HG02852 (cell line): ENCODE data around the gene RGS17.
A peak's percentile ranks its signal among the peaks of the same experiment; 100 is the strongest.
"Not testable (repeated sequence)": the region's sequence is repeated elsewhere in the genome, so short reads cannot be mapped to it uniquely, and the experiment has no call there.

Experiments used
- ATAC-seq: cut with Tn5 transposase; IDR thresholded peaks from one replicate; pipeline ENCODE4 v1.9.1; 2021; ENCODE audit warnings: mild to moderate bottlenecking, moderate library complexity; ENCODE audit not compliant: unreplicated experiment

Gene RGS17

DNA sequence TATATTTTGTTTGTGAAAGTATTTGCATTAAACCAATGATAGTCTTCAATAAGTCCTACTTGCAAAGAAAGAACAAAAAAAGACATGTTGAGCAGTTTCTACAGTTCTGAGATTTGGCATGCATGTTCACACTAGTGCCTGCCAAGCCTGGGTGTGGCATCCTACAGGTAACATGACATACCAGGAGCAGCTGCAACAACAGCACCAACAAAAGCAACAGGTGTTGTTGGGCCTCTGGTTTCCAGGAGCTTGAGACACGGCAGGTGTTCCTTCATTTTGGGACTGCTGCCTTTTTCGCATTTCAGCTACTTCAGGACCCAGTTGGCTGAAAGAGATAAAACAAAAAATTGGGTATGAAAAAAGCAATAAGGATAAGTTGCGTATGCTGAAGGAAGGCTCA, 87.4 kb downstream of the RGS17 start:
- no peak for ATAC-seq

DNA sequence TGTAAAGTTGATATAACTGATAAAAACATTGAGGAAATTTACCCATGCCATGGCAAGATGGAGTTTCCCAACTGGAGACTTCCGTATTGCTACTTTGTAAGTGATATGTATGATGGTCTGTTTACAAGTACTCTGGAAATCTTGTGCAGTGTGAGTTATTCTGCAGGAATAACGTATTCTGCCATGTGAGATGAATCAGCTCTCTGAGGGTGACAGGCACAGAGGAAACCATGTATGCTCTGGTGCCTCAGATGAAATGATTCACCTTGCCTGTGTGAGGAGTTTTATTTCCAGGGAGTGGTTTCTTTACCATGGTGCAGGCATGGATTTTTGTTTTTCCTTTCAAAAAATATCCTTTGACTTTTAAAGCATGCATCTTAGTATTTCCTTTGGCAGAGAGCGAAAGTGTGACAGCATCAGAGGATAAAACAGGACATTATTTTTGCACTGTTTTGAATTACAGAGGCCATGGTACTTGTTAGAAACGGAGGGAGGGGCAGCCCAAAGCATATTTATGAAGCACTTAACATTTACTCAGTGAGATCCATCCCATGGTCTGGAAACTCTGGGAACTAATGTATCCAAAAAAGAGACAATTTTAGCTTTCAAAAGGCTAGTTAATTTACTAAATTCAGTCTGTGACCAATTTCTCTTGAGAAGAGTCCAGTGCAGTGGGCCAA, 92.6 kb downstream of the RGS17 start:
- no peak for ATAC-seq

DNA sequence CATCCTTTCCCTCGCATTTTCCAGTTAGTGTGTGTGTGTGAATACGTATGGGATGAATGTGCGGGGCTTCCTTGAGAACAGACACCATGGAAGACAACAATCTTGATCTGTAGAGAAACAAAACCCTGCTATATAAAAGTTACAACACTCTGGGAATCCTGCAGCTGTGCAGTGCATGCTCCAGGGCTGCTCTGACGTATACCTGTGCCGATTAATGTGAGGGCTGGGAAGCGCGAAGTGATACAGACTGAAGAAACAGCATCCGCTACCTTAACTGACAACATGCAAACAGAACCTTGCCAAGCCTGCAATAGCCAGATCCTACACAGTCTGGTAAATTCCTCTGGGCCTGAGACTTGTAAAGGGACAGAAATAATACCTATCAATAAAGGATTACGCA, 96.9 kb downstream of the RGS17 start:
- no peak for ATAC-seq

DNA sequence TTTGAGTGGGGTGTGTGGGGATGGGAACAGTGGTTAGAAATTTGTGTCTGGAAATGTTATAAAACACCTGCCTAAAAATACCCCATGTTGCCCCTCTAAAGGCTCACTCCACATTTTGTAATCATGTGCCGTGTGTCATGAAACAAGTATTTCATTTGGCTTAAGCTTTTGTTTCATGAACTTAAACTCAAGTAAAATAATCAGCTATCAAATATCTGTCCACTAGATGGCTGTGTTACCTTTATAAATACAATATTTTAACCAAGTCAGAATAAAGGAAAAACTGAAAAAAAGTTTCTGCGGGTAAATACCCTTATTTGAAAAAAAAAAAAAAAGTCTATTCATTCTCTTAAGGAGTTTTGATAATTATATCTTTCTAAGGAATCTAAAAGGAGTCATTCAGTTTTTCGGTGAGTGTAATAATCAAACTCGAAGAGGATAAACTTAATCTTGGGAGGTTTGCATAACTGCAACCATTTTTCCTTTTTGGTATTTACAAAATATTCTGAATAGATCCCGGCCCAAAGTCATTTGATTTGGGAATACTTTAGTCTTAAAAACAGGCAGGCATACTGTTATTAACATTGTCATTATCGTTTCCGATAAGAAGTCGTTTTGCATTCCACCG, 98.7 kb downstream of the RGS17 start:
- no peak for ATAC-seq

DNA sequence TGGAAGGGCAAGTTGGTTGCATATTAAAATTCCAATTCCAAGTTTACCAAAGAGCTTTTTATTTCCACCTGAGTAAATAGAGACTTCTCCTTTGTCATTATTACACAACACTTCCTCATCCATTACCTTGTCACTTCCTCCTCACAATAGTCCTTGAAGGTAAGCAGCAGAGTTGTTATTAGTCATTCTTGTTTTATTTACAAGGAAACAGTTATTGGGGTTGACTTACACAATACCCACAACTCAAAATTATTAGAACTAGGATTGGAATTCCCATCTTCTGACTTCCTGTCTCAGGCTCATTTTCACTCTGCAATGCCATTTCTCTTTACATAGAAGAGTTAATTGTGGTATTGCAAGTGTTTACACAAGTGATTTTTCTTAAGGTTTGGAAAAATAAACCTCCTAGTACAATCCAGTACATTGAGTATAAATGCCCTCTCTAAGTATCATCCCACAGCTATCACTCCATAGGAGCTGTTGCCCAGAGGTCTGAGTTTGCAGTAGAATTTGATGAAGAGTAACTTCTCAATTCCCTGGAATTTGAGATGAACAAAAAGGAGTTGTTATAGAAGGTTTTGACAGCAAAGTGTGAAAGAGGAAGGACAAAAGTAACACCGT, 99.6 kb downstream of the RGS17 start:
- ATAC-seq: no peak

DNA sequence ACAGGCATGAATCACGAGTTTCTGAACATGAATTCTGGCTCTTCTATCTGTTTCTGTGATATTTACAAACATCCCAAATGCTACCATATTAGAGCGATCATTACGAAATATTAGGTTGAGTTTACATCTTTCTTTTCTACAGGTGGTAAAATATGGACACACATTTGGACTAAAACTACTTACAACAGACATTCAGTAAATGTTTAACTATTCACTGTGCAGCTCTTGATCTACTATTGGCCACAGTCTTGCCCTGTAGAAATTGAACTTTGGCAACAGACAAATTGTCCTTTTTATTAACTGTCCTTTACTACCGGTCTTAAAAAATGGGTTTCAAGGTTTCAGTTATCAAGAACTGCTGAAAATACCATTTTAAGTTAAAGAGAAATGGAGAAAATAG, 102.1 kb downstream of the RGS17 start:
- ATAC-seq: no peak

DNA sequence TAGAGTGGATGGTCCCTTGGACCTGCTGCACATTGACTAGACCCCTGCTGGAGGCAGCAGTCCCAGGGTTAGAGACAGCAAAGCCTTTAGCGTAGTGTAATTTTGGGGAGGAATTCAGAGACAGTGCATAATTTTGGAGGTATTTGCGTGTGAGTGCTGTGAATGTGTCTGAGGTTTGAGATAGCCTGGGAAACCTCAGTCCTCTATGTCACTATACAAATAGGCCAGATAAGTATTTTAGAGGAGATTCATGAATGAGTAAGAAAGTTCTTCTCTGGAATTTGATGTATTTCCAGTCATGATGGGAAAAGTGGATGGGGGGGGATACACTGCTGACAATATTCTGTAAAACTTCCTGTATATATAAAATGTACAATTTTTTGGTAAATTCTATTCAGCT, 102.8 kb downstream of the RGS17 start:
- ATAC-seq: no peak

DNA sequence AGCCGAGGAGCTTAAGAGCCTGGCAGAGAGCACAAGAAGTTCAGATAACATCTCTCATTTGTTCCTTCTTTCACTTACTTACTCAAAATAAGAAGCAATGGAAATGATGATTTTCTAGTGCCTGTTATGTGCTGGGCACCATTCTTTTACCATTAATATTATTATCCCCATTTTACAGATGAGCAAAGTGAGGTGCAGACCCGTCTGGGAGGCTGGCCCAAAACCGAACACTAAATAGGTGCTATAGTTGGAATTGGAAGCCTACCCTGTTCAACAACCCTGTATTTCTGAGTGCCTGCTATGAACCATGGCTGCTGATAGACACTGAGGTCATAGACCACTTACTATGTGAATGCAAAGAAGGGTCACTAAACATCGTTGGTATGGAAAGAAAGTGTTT, 103.6 kb downstream of the RGS17 start:
- no peak for ATAC-seq

DNA sequence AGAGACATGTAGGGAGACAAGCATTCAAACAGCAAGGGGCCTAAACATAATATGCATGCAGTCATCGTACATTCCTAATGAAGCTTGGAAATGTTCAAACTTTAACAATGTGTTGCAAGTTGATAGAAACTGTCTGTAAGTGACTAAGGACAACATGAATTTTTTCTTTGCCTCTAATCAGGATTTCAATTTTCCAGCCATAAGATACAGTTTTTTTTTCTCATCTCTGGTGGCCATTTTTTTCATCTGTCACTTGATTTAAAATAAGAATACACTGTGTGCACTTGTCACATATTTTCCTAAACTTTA, 106.4 kb downstream of the RGS17 start:
- ATAC-seq: no peak

DNA sequence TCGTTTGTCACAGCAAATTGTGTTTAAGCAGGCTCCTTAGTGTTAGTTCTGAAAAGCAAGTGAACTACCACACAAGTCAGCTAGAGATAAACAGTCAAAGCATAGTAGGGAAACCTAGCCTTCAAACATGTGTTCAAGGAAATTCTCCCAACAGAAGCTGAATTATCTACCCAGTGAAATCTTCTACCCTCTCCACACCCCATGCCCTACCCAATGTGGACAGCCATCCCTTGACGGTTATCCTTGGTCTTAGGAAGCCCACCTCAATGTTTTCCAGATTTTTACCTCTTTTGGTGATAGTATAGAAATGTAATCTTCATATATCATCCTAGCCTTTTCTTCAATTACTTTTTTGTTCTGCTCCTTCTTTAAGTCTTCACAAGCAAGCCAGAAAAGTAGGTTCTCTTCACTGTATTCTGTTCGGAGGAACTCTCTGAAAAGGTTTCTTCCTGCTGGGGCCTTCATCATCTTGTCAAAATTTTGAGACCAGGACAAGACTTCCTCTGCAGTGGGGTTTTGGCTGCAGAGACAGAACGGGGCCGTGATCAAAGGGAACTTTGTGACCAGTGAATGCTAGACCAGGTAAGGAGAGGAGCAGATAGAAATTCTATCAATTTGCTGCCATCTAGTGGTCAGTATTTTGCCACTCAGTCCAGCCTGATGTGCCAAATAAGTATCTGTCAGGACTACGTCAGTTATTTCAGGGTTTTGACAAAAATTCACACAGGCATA, 106.9 kb downstream of the RGS17 start:
- ATAC-seq: peak; percentile 100

DNA sequence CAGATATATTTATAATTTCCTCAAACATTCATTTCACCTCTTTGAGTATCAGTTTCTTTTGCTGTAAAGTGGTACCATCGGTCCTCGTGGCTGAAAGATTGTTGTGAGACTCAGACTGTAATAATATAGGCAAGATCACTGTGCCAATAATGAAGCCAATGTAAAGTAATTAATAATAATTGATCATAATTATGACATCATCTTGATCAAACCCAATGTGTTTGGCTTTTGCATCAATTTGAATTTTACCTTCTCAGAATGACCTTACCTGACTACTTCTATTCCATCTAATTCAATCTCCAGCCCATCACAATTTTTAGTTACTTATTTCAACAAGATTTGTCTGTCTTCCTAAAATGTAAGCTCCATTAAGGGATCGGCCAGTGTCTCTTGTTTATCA, 112.7 kb downstream of the RGS17 start:
- no peak for ATAC-seq

DNA sequence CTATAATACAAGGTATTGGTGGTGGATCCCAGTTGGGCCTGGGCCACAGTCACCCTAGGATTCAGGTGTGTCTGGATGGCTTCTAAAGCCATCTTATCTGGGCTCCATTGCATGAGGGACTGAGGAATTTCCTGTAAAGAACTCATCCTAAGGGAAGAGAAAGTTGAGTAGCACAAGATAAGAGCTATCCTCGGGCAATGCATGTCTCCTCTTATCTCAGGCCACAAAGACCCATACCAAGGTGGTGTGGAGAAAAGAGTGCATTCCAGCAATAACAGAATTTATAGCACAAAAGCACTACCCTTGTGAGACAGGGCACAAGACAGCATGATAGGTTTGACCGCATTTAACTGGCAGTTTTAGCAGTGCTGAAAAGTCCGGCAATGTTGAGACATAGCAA, 114.2 kb downstream of the RGS17 start:
- no peak for ATAC-seq

DNA sequence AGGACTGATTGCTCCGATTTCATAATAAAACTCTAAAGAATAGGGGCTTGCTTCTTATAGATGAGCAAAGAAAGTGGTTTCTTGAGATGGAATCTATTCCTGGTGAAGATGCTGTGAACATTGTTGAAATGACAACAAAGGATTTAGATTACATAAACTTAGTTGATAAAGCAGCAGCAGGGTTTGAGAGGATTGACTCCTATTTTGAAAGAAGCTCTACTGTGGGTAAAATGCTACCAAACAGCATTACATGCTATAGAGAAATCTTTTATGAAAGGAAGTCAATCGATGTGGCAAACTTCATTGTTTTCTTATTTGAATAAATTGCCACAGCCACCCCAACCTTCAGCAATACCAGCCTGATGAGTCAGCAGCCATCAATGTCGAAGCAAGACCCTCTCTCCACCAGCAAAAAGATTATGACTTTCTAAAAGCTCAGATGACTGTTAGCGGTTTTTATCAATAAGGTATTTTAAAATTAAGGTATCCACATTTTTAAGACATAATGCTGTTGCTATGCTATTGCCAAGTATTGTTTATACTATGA, 115.9 kb downstream of the RGS17 start:
- ATAC-seq: no peak

DNA sequence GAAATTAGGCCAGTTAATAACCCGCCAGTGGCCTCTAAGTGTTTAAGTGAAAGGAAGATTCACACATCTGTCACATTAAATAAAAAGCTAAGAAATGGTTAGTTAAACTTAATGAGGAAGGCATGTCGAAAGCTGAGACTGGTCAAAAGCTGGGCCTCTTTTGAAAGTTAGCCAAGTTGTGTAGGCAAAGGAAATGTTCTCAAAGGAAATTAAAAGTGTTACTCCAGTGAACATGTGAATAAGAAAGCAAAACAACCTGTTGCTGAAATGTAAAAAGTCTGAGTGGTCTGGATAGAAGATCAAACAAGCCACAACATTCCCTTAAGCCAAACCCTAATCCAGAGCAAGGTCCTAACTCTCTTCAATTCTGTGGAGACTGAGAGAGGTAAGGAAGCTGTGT, 117.6 kb downstream of the RGS17 start:
- ATAC-seq: no peak

DNA sequence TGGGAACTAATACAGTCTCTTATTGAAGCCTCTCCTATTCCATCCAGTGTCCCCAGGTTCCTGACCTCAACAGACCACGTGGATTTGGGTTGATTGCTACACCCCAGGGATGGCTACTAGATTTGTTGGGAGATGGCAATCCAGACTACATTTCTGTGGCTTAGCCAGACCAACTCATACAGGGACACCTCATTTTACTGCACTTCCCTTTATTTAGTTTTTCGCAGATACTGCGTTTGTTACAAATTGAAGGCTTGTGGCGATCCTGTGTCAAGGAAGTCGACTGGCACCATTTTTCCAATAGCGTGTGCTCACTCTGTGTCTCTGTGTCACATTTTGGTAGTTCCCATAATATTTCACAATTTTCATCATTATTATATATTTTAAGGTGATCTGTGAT, 118.2 kb downstream of the RGS17 start:
- no peak for ATAC-seq

DNA sequence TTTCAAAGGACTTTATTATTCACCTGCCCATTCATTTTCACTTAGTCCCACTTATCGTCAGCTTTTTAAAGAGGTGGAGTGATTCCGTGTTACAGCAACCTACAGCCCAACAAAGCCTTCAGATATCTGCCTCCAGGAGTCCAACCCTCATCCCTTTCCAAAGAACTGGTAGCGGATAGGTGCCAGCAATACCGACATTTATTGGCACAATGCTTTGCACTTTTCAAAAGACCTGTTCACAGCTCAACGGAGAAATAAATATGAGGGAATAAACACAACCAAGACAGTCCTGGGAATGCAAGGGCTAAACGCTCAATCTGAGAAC, 127.8 kb downstream of the RGS17 start:
- no peak for ATAC-seq

DNA sequence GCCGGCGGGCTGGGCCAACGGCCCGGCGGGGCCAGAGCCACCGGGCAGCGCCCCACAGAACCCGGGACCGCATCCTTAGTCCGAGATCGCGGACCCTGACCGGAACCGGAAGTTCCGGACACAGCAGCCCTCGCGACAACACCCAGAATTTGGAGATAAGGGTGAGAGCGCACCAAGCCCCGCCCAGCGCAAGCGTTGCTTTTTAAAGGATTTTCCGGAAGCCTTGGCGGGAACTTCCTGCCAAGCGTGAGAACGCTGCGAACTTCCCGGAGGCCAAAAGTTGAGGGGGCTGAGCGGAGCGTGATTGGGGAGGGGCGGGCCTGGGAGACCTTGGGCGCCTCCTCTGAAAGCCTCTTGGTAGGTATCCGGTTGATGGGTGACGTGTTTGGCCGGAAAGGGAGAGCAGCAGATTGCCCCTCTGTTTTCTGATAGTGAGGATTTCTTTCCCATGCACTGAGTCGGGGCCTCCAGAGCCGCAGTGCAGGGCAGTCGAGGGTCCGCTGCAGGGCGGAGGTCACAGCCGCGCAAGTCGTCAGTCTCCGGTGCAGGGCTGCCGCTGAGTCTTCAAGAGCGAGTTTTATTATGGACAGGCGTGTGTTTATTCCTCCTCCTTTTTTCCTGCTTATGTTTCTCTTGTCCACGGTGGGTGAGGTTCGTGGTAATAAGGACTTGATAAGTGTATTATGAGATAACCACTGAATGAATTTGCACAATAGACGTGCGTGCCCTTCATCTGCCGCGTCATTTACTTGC, 128.3 kb downstream of the RGS17 start, which contains the start of gene MTRF1L:
TSS of gene MTRF1L (minus strand) at position 97 of the 753 bp plus-strand sequence. CDS start at position 73, 24 bp downstream.
- peak; percentile 92 for ATAC-seq

DNA sequence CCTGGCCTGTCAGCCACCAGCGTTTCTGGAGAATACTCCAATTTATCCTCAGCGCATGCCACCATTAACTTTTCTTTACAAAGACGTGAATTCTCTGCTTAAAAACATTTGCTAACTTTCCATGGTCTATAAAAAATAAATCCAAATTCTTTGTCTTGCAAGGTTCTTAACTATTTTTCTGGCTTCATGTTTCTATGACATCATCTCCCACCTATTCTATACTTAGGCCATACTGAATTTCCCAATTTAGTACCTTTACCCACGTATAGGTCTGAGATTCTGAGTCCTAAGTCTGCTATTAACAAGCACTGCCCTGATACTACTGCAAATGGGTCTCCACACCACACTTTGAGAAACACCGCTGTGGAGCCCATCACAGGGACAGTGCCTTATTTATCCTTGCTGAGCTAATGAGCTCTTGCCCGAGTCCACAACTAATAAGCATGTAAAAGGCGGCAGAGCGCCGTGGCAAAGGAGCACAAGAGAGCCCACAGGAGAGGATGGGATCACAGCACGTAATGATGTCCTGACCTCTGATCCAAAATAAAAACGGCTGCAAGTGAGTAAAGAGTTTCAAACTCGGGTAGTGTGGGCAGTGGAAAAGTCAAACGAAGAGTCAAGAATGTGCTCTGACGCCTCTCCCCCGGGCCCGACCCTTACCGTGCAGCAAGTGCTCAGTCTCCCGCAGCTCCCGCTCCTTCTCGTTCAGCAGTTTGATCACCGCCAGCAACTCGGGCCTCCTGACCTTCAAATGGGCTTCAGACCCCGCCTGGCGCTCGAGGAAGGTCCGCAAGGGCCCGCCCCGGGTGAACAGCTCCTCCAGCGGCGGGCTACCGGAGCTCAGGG, 129.1 kb downstream of the RGS17 start:
- ATAC-seq: peak; percentile 27

DNA sequence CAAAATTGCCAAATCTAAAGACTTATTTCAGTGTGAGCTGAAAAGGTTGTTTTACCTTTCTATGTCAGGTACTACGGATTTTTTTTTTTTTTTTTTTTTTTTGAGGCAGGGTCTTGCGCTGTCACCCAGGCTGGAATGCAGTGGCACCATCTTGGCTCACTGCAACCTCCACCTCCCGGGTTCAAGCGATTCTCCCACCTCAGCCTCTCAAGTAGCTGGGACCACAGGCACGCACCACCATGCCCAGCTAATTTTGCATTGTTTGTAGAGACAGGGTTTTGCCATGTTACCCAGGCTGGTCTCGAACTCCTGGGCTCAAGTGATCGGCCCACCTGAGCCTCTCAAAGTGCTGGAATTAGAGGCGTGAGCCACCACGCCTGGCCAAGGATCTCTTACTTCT, 130.3 kb downstream of the RGS17 start:
- not testable (repeated sequence) for ATAC-seq

DNA sequence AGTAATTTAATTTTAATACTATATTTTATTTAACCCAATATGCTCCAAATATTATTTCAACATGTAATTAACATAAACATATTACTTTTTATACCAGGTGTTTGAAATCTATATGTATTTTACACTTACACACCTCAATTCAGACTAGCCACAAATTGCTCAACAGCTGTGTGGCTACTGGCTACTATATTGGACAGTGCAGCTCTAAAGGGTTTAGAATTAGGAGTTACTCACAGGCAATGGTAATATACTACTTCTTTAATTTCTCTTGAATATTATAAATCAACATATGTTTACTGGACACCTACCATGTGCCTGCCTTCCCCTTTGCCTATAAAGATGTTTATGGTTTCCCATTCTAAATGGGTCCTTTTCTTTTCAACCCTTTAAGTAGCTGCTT, 130.8 kb downstream of the RGS17 start:
- no peak for ATAC-seq
